ENCODE results near the gene TRIM15. TPM values are rescaled to one million over a fixed set of nuclear protein-coding genes. Genes with fewer than 3 reads are reported as not detected.

TRIM15 gene
- total RNA-seq, 1 donor from 2014 or later: not detected

DNA sequence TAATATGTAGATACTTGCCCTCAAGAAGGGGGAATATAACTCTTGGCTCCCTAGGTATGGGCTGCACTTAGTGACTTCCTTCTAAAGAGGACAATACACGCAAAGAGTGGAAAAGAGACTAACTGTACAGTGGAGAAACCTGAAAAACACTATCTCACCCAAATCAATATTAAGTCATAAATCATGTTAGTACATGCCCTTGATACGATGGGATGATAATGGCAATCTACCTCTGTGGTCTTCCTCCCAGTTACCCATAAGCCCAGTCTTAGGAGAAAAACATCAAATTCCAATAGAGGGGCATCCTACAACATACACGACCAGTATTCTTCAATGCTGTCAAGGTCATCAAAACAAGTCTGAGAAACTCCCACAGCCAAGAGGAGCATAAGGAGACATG lies 48.6 kb downstream of the TRIM15 start:
- H3K27me3 ChIP-seq (ENCODE audit: control insufficient read depth, insufficient read depth, low read length): no peaks in the 10 kb centered on the region
- no peaks in the 10 kb centered on the region for H3K36me3 ChIP-seq (ENCODE audit: control insufficient read depth, insufficient read depth, low read length)
- H3K4me3 ChIP-seq (ENCODE audit: low read depth, low read length): peak overlapping the region; percentile 91
- FAIRE-seq (no peak), DNase-seq (ENCODE audit: low read depth) (peak; percentile 69)
- no peak for TF ChIP-seq CTCF (IDR thresholded peaks at IDR 0.05; ENCODE audit: insufficient read depth, low read length, severe bottlenecking)

DNA sequence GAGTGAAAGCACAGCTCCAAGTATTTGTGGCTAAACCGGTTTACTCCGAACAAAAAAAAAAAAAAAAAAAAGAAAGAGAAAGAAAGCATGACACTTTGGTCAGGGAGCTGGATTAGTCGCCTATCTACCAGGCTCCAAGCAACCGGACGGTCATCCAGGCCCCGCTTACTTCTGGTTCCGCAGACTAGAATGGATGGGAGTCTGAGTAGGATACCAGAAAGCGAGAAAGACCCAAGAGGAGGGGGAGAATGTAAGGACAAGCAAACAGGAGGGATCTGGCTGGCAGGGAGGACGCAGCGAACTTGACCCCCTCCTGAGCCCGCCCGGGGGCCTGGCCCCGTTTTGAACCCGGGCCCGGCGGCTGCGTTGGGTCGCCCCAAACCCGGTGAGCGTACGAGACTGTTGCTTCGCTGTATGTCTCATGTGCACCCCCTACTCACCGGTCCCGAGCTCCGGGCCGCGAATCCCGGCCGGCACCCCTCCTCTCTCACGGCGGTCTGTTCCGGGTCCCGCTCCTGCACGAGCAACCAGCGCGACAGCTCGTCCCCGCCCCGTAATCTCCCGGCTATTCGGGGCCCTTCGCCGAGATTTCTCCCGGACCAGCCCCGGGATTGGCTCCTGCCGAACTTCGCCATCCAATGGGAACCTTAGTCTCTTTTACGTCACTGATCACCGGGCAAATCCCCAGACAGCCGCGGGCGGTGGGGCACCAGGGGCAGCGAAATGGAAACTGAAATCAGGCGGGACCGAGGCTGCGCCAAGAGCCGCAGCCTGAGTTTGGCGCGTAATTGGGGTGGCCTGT lies 49.7 kb downstream of the TRIM15 start, which contains the start of gene TRIM26:
Gene TRIM26, minus strand, starts transcription at position 542 of the 802 bp plus-strand sequence. CDS start 14,303 bp downstream, outside the sequence.
- no peak for TF ChIP-seq CTCF (IDR thresholded peaks at IDR 0.05; ENCODE audit: insufficient read depth, low read length, severe bottlenecking)
- Histone ChIP-seq H3K4me3 (ENCODE audit: low read depth, low read length) (peak within 1 kb of the TSS; percentile 91), H3K36me3 (ENCODE audit: control insufficient read depth, insufficient read depth, low read length) (no peaks in the 10 kb centered on the region), H3K27me3 (ENCODE audit: control insufficient read depth, insufficient read depth, low read length) (no peaks in the 10 kb centered on the region)
- FAIRE-seq (no peak), DNase-seq (ENCODE audit: low read depth) (peak; percentile 91)

GRCh38 chr6:30213667-30213956 lies 50.3 kb downstream of the TRIM15 start:
- FAIRE-seq: no peak
- TF ChIP-seq CTCF (IDR thresholded peaks at IDR 0.05; ENCODE audit: insufficient read depth, low read length, severe bottlenecking): no peak
- Histone ChIP-seq H3K36me3 (ENCODE audit: control insufficient read depth, insufficient read depth, low read length) (no peaks in the 10 kb centered on the region), H3K4me3 (ENCODE audit: low read depth, low read length) (peak overlapping the region; percentile 91), H3K27me3 (ENCODE audit: control insufficient read depth, insufficient read depth, low read length) (no peaks in the 10 kb centered on the region)
- DNase-seq (ENCODE audit: low read depth): no peak

DNA sequence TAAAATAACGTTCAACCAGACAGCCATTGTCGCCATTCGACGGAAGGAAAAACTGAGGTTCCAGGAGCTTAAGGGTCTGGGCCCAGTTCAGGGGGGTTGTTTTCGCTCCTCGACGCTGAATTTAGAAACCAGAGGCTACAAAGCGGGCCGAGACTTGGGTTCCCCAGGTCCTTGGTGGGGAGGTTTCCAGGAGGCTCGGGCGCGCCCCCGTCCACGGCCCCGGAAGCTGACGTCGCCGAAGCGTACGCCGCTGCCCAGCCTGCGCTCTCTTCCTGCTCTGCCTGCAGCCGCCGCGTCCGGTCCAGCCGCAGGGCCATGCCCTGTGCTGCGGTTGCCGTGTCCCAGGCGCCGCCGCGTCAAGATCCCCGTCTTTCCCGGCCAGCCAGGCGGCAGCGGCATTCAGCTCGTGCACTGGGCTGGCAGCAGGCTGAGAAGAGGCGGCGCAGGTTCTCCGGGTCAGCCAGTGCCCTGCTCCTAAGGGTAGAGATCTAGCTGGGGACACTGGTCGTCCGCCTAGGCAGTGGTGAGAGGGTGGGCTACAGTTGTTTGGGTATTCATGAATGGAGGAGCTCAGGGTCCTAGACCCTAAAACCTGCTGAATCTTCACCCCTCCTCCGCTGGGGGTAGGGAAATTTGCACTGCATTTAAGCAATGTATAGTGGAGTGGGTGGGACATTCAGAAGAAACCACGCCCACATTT lies 50.8 kb downstream of the TRIM15 start:
- no peaks in the 10 kb centered on the region for H3K36me3 ChIP-seq (ENCODE audit: control insufficient read depth, insufficient read depth, low read length)
- H3K27me3 ChIP-seq (ENCODE audit: control insufficient read depth, insufficient read depth, low read length): no peaks in the 10 kb centered on the region
- DNase-seq (ENCODE audit: low read depth) (peak; percentile 49), FAIRE-seq (no peak)
- no peak for TF ChIP-seq CTCF (IDR thresholded peaks at IDR 0.05; ENCODE audit: insufficient read depth, low read length, severe bottlenecking)
- H3K4me3 ChIP-seq (ENCODE audit: low read depth, low read length): peak overlapping the region; percentile 91

DNA sequence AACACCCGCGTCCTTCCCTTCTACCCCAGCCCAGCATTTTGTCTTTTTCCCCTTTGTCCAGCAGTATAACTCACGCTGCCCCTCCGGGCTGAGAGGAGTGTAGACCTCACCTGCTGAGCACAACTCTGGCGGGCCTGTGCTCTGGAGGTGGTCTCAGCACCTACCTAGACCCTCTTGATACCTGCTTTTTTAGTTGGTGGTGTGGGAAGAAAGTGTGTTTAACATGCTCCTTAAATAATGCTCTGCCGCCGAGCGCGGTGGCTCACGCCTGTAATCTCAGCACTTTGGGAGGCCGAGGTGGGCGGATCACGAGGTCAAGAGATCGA lies 51.3 kb downstream of the TRIM15 start:
- no peak for TF ChIP-seq CTCF (IDR thresholded peaks at IDR 0.05; ENCODE audit: insufficient read depth, low read length, severe bottlenecking)
- FAIRE-seq: no peak
- H3K36me3 ChIP-seq (ENCODE audit: control insufficient read depth, insufficient read depth, low read length): no peaks in the 10 kb centered on the region

More for the DNA sequence above, 51.3 kb downstream of the TRIM15 start:
- DNase-seq (ENCODE audit: low read depth): no peak
- no peaks in the 10 kb centered on the region for H3K27me3 ChIP-seq (ENCODE audit: control insufficient read depth, insufficient read depth, low read length)
- H3K4me3 ChIP-seq (ENCODE audit: low read depth, low read length): peak overlapping the region; percentile 91
